NCI-H2171 treated with DMSO at 0.1 percent for 48 hours (cell line): ENCODE data around the gene PKP4.
A peak's percentile ranks its signal among the peaks of the same experiment; 100 is the strongest.

ENCODE experiments used
- DNase-seq: peaks from one replicate; lab custom pipeline; 2025; lab: John Stamatoyannopoulos, UW

PKP4 gene

GRCh38 chr2:158499383-158499782 lies 42.6 kb downstream of the PKP4 start:
- no peak for DNase-seq

- no peak for DNase-seq
These were observed 43.6 kb downstream of the PKP4 start for GRCh38 chr2:158500333-158500732.

GRCh38 chr2:158501301-158501700 lies 44.5 kb downstream of the PKP4 start:
- peak; percentile 82 for DNase-seq

- DNase-seq = no peak
These were observed 46.2 kb downstream of the PKP4 start for GRCh38 chr2:158502974-158503373.

GRCh38 chr2:158504088-158504487 lies 47.3 kb downstream of the PKP4 start:
- no peak for DNase-seq

- no peak for DNase-seq
These were observed 48.7 kb downstream of the PKP4 start for GRCh38 chr2:158505448-158505934.

GRCh38 chr2:158507141-158507540 lies 50.4 kb downstream of the PKP4 start:
- DNase-seq = peak; percentile 96

GRCh38 chr2:158507679-158508078 lies 50.9 kb downstream of the PKP4 start:
- no peak for DNase-seq

- no peak for DNase-seq
These were observed 53.4 kb downstream of the PKP4 start for GRCh38 chr2:158509928-158510797.

- no peak for DNase-seq
These were observed 54.1 kb downstream of the PKP4 start for GRCh38 chr2:158510887-158511286.

- no peak for DNase-seq
These were observed 55.0 kb downstream of the PKP4 start for GRCh38 chr2:158511706-158512105.

- DNase-seq = no peak
These were observed 55.6 kb downstream of the PKP4 start for GRCh38 chr2:158512323-158512722.

GRCh38 chr2:158513841-158514240 lies 57.1 kb downstream of the PKP4 start:
- DNase-seq = peak; percentile 25

GRCh38 chr2:158518084-158518483 lies 61.3 kb downstream of the PKP4 start:
- no peak for DNase-seq

- no peak for DNase-seq
These were observed 62.7 kb downstream of the PKP4 start for GRCh38 chr2:158519481-158519880.

GRCh38 chr2:158529379-158530259 lies 72.9 kb downstream of the PKP4 start:
- no peak for DNase-seq

- no peak for DNase-seq
These were observed 74.1 kb downstream of the PKP4 start for GRCh38 chr2:158530829-158531228.

GRCh38 chr2:158533009-158533408 lies 76.3 kb downstream of the PKP4 start:
- no peak for DNase-seq

- DNase-seq = peak; percentile 57
These were observed 82.6 kb downstream of the PKP4 start for GRCh38 chr2:158539176-158540005.

- no peak for DNase-seq
These were observed 85.8 kb downstream of the PKP4 start for GRCh38 chr2:158542577-158542976.

GRCh38 chr2:158543957-158544356 lies 87.2 kb downstream of the PKP4 start:
- DNase-seq = no peak

GRCh38 chr2:158544998-158545397 lies 88.2 kb downstream of the PKP4 start:
- no peak for DNase-seq
